Motor neuron (in vitro differentiated cells): ENCODE data around the gene USP7. TPM values are rescaled to one million over a fixed set of nuclear protein-coding genes. Genes with fewer than 3 reads are reported as not detected.
"Not testable (repeated sequence)": the region's sequence is repeated elsewhere in the genome, so short reads cannot be mapped to it uniquely, and the experiment has no call there.

ENCODE experiments used
- ATAC-seq, 8 experiments: fragments of 200-7000 bp; cut with Tn5 transposase; replicated peaks in 6 of 8; 2 replicates each; pipeline ENCODE4 v1.8.0; 2021; ENCODE audit warnings: mild to moderate bottlenecking in 8 of 8, moderate library complexity in 8 of 8
- H3K27ac ChIP-seq, 2 donors: fragments of 250-450 bp; sonication (Bioruptor Pico); 2 replicates each; pipeline ENCODE4 v1.9.0; 2021; ENCODE audit warnings: antibody characterized with exemption in 2 of 2, mild to moderate bottlenecking in 2 of 2, moderate library complexity in 1 of 2
- H3K4me1 ChIP-seq, 2 donors: fragments of 250-450 bp; sonication (Bioruptor Pico); replicated peaks in 1 of 2; 2 replicates each; pipeline ENCODE4 v1.6.1; 2021; ENCODE audit warnings: antibody characterized with exemption in 2 of 2, mild to moderate bottlenecking in 2 of 2, moderate library complexity in 1 of 2
- H3K4me3 ChIP-seq, 5 donors: fragments of 250-450 bp; sonication (Bioruptor Pico); 2 replicates each; pipeline ENCODE4 v1.9.0; 2021; ENCODE audit warnings: antibody characterized with exemption in 5 of 5, mild to moderate bottlenecking in 5 of 5, moderate library complexity in 4 of 5
- WGBS, 10 experiments: fragments of 450-650 bp; shearing (Covaris generic); methylation state at CpG; one replicate each; pipeline ENCODE4 v1.0.0; 2022; 5-methylcytosine and 5-hydroxymethylcytosine counted together
- in situ Hi-C, 9 experiments: fragments of 400-800 bp; cut with MboI; loops; one replicate each; pipeline ENCODE4 v1.15.0; 2021; ENCODE audit warnings: low sequenced_read_pairs in 9 of 9, low pct_unique_long_range_greater_than_20kb in 2 of 9; ENCODE audit not compliant: unreplicated experiment in 9 of 9
- total RNA-seq, 8 experiments: library from RNA; unstranded; fragments of 300-600 nt; gene quantifications; 2 replicates each; pipeline versions ENCODE4 v1.2.3 to v1.2.4, GENCODE V29; 2022

USP7 gene
- total RNA-seq, 8 experiments from 2014 or later, result 39.1 to 83.0 (median 64.6) TPM

DNA sequence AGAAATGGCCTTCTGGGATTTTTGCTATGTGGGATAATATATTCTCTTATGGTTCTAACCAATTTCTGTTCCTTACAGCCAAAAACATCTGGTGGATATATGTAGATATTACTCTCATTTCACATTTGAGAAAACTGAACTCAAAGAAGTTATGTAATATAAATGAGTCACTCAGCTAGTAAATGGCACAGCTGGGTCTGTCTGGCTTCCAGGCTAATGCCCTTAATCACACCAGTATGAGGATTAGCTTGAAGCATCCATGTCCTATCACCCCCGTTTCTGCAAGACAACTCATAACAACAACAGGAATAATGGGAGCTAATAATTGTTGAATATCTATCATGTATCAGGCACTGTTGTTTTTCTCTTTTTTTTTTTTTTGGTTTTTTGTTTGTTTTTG is 34.4 kb upstream of the USP7 start:
- peak in 2 of 8 experiments; percentile 39 to 48 for ATAC-seq
- WGBS, 10 experiments, result 0 to 83% (median 40%) methylated on average over 1 of the region's 1 CpG; no CpG with 5 or more reads in 5 of the 10 experiments
- Histone ChIP-seq H3K27ac (no peak overlapping the region), H3K4me3 (no peak overlapping the region), H3K4me1 (no peaks in the 10 kb centered on the region)
- in situ Hi-C loops, result no loop called here

GRCh38 chr16:8996891-8997290 is 33.2 kb upstream of the USP7 start:
- peak in 5 of 8 experiments; percentile 17 to 71 (median 53) for ATAC-seq
- Histone ChIP-seq H3K27ac (no peak overlapping the region), H3K4me3 (no peak overlapping the region), H3K4me1 (no peaks in the 10 kb centered on the region)
- 13 to 90% (median 74%) methylated on average over 2 to 5 of the region's 5 CpGs; no CpG with 5 or more reads in 2 of the 10 experiments for WGBS, 10 experiments
- in situ Hi-C loops, result no loop called here

DNA sequence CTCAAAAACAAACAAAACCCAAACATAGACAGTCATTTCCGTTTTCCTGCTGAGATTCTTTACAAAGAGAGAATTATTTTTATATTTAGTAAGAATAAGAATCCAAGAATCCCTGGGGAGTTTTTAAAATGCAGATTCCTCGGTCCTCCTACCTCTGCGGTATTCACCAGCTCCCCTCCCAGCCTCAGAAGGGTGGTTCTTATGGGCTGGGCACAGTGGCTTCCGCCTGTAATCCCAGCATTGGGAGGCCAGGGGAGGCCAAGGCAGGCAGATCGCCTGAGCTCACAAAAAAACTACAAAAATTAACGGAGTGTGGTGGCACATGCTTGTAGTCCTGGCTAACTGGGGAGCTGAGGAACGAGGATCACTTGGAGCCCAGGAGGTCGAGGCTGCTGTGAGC is 26.7 kb upstream of the USP7 start:
- 19 to 100% (median 55%) methylated on average over 1 to 8 of the region's 8 CpGs; no CpG with 5 or more reads in 1 of the 10 experiments for WGBS, 10 experiments

GRCh38 chr16:8989099-8989878 is 25.6 kb upstream of the USP7 start:
- H3K27ac ChIP-seq, result no peak overlapping the region
- no peak for ATAC-seq
- WGBS, 10 experiments, result 40 to 80% (median 67%) methylated on average over 1 to 5 of the region's 16 CpGs; no CpG with 5 or more reads in 1 of the 10 experiments
- no peak overlapping the region for H3K4me3 ChIP-seq
- no peaks in the 10 kb centered on the region for H3K4me1 ChIP-seq
- in situ Hi-C loops, result no loop called here

More for the DNA sequence above, 26.7 kb upstream of the USP7 start:
- ATAC-seq, result peak in 1 of 8 experiments; percentile 28
- H3K4me3 ChIP-seq, result no peak overlapping the region
- in situ Hi-C loops, result no loop called here
- no peaks in the 10 kb centered on the region for H3K4me1 ChIP-seq
- H3K27ac ChIP-seq, result no peak overlapping the region

DNA sequence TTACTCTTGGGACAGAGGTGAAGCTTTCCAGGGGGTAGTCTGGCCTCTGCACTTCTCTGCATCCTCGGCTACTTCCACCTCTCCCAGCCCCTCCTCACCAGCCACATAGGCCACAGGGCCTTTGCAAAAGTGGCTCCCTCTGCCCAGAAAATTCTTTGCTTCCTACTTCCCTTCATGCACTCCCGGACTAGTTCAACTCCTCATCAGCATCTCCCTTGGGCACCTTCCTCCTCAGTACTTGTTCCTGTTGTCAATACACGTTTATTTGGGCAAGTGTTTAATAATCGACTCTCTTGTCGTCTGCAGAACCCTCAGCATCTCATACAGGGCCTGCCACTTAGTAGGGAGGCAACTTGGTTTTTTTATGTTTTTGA is 23.1 kb upstream of the USP7 start:
- 39 to 100% (median 86%) methylated on average over 2 to 5 of the region's 5 CpGs; no CpG with 5 or more reads in 3 of the 10 experiments for WGBS, 10 experiments
- in situ Hi-C loops, result no loop called here
- no peak overlapping the region for H3K4me3 ChIP-seq
- no peaks in the 10 kb centered on the region for H3K4me1 ChIP-seq
- ATAC-seq, result no peak
- H3K27ac ChIP-seq, result no peak overlapping the region

DNA sequence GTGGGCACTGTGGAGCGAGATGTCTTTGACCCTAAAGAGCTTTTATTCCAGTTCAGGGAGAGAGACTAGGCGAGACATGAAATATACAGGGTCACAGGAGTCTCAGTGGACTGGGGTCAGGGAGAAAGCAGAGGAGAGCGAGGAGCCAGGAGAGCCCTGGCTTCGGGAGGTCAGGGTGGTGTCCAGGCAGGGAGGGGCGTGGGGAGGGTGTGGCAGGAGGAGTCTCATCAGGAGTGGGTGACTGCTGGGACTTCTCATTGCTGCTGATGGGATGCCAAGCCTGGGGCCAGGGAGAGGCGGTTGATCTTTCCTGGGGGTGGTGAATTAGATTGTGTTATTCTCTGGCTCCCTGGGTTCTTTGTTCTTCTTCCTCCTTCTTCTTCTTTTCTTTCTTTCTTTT is 22.4 kb upstream of the USP7 start:
- no peaks in the 10 kb centered on the region for H3K4me1 ChIP-seq
- in situ Hi-C loops, result no loop called here
- H3K27ac ChIP-seq, result no peak overlapping the region
- 6 to 100% (median 80%) methylated on average over 1 to 4 of the region's 6 CpGs; no CpG with 5 or more reads in 3 of the 10 experiments for WGBS, 10 experiments
- ATAC-seq, result peak in 2 of 8 experiments; percentile 25 to 36
- H3K4me3 ChIP-seq, result no peak overlapping the region

DNA sequence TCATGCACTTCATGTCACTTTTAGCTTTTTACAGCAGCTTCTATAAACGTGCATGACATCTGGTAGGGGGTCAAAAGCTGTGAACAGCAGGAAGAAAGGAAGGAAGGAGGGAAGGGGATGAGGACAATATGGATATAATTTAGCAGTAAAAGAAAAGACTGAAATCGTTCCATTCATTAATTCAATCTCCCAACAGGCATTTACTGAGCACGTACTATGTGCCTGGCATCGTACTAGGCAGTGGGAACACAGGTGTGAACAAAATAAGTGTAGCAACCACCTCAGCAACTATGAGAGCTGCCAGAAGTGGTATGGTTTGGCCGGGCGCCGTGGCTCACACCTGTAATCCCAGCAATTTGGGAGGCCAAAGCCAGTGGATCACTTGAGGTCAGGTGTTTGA is 19.1 kb upstream of the USP7 start:
- Histone ChIP-seq H3K4me1 (no peaks in the 10 kb centered on the region), H3K4me3 (no peak overlapping the region), H3K27ac (no peak overlapping the region)
- in situ Hi-C loops, result no loop called here
- ATAC-seq, result no peak
- 33 to 90% (median 87%) methylated on average over 2 to 6 of the region's 7 CpGs; no CpG with 5 or more reads in 1 of the 10 experiments for WGBS, 10 experiments

- H3K4me3 ChIP-seq, ATAC-seq, H3K27ac ChIP-seq, H3K4me1 ChIP-seq, in situ Hi-C loops: not testable (repeated sequence)
- WGBS, 10 experiments, result 80 to 100% (median 90%) methylated on average over 1 to 4 of the region's 31 CpGs; no CpG with 5 or more reads in 7 of the 10 experiments
These were observed 18.2 kb upstream of the USP7 start for GRCh38 chr16:8981901-8982300.

DNA sequence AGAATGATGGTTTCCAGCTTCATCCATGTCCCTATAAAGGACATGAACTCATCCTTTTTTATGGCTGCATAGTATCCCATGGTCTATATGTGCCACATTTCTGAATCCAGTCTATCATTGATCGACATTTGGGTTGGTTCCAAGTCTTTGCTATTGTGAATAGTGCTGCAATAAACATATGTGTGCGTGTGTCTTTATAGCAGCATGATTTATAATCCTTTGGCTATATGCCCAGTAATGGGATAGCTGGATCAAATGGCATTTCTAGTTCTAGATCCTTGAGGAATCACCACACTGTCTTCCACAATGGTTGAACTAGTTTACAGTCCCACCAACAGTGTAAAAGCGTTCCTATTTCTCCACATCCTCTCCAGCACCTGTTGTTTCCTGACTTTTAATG is 12.5 kb upstream of the USP7 start:
- H3K4me3 ChIP-seq, H3K27ac ChIP-seq, H3K4me1 ChIP-seq, ATAC-seq, in situ Hi-C loops: not testable (repeated sequence)
- WGBS, 10 experiments, result 100% methylated on average over 1 of the region's 3 CpGs; no CpG with 5 or more reads in 8 of the 10 experiments

- WGBS, 10 experiments, result 20 to 100% (median 70%) methylated on average over 1 to 9 of the region's 11 CpGs; no CpG with 5 or more reads in 2 of the 10 experiments
- Histone ChIP-seq H3K27ac (no peak overlapping the region), H3K4me1 (no peaks in the 10 kb centered on the region), H3K4me3 (no peak overlapping the region)
- in situ Hi-C loops, result no loop called here
- no peak for ATAC-seq
These were observed 11.3 kb upstream of the USP7 start for GRCh38 chr16:8975039-8975438.

DNA sequence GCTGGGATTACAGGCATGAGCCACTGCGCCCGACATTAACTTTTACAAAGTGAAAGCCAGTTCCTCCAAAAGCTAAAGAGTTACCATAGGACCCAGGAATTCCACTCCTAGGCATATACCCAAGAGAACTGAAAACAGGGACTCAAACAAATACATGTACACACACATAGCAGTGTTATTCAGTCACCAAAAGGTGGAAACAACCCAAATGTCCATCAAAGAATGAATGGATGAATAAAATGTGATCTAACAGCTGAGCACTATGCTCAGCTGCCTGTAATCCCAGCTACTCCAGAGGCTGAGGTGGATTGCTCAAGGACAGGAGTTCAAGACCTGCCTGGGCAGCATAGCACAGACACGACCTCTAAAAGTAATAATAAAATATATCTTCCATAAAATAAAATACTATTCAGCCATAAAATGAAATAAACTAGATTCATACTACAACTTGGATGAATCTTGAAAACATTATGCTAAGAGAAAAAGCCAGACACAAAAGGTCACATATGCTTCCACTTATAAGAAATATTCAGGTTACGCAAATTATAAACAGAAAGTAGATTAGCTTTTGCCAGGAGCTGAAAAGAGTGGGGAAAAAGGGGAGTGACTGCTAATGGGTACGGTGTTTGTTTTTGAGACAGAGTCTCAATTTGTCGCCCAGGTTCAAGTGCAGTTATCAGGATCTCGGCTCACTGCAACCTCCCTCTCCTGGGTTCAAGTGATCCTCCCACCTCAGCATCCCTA is 9.3 kb upstream of the USP7 start:
- peak in 3 of 8 experiments; percentile 50 to 82 (median 52) for ATAC-seq

GRCh38 chr16:8971416-8971815 is 7.7 kb upstream of the USP7 start:
- WGBS, 10 experiments, result 86 to 100% (median 100%) methylated on average over 1 of the region's 1 CpG; no CpG with 5 or more reads in 3 of the 10 experiments
- H3K4me1 ChIP-seq, result peaks cover 8 to 10% of the 10 kb centered on the region in 2 donors
- H3K4me3 ChIP-seq, result no peak overlapping the region
- no peak for ATAC-seq
- in situ Hi-C loops, result no loop called here
- H3K27ac ChIP-seq, result no peak overlapping the region

More for the DNA sequence above, 9.3 kb upstream of the USP7 start:
- Histone ChIP-seq H3K4me3 (no peak overlapping the region), H3K27ac (no peak overlapping the region), H3K4me1 (no peaks in the 10 kb centered on the region)
- in situ Hi-C loops, result no loop called here
- WGBS, 10 experiments, result 4 to 96% (median 67%) methylated on average over 1 to 7 of the region's 7 CpGs; no CpG with 5 or more reads in 1 of the 10 experiments

DNA sequence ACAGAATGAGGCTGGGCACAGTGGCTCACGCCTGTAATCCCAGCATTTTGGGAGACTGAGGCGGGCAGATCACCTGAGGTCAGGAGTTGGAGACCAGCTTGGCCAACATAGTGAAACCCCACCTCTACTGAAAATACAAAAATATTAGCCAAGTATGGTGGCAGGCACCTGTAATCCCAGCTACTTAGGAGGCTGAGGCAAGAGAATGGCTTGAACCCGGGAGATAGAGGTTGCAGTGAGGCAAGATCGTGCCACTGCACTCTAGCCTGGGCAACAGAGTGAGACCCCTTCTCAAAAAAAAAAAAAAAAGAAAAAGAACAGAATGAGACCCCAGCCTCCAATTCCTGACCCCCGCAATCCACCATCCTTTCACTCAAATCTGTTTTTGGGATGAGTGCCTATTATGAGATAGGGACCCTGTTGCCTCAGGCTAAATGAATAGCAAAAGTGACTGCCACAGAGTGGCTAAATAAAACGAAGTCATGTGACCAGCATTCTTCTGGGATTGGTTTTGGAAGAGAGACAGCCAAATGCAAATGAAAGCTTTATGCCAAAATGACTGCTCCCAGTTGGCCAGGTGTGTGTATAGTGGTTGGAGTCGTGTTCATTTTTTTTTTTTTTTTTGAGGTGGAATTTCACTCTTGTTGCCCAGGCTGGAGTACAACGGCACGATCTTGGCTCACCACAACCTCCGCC is 5.6 kb upstream of the USP7 start:
- WGBS, 10 experiments, result 33 to 91% (median 83%) methylated on average over 1 to 9 of the region's 10 CpGs
- H3K27ac ChIP-seq, in situ Hi-C loops, H3K4me3 ChIP-seq: not testable (repeated sequence)
- H3K4me1 ChIP-seq, result peaks cover 14 to 15% of the 10 kb centered on the region in 2 donors
- ATAC-seq, result peak in 1 of 8 experiments; percentile 20
